ENCODE results near the gene TBX3. TPM values are rescaled to one million over a fixed set of nuclear protein-coding genes. Genes with fewer than 3 reads are reported as not detected.

Gene TBX3
- polyA plus RNA-seq, 1 experiment, result 66.4 TPM

DNA sequence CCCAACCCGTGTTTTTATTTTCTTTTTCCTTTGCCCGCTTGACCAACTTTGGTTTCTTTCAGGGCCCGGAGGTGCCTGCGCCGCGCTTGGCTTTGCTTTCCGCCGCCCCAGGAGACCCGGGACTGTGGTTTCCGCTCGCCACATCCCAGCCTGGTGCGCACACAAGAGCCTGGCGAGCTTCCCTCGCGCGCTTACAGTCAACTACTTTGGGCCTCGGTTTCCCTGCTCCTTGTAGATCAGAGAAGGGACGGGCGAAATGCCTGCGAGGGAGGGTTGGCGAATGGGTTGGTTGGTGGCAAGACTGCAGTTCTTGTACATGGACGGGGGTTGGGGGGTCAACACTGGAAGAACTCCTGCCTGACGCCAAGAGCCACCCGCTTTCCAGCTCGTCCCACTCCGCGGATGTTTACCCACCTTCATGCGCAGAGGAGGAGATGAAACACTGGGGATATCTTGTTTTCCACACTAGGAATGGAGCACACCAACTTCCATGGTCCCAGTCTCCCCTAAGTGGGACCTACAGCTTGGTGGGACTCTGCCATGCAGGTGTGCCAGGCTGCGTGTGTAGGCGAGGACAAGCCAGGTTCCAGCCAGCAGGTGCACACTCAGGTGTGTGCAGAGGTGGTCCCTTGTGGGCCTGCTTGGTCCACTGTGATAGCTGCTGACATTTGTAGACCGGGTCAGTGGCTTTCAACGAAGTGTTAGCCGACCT is 16.6 kb upstream of the TBX3 start:
- no peak for DNase-seq (ENCODE audit: low read depth)
- Histone ChIP-seq H3K4me3 (ENCODE audit: low read depth, low read length) (no peak overlapping the region), H3K36me3 (ENCODE audit: control insufficient read depth, insufficient read depth, low read length) (no peaks in the 10 kb centered on the region), H3K27me3 (ENCODE audit: control insufficient read depth, insufficient read depth, low read length) (no peaks in the 10 kb centered on the region)
- TF ChIP-seq, protein P1, sequence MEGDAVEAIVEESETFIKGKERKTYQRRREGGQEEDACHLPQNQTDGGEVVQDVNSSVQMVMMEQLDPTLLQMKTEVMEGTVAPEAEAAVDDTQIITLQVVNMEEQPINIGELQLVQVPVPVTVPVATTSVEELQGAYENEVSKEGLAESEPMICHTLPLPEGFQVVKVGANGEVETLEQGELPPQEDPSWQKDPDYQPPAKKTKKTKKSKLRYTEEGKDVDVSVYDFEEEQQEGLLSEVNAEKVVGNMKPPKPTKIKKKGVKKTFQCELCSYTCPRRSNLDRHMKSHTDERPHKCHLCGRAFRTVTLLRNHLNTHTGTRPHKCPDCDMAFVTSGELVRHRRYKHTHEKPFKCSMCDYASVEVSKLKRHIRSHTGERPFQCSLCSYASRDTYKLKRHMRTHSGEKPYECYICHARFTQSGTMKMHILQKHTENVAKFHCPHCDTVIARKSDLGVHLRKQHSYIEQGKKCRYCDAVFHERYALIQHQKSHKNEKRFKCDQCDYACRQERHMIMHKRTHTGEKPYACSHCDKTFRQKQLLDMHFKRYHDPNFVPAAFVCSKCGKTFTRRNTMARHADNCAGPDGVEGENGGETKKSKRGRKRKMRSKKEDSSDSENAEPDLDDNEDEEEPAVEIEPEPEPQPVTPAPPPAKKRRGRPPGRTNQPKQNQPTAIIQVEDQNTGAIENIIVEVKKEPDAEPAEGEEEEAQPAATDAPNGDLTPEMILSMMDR (IDR thresholded peaks at IDR 0.05; ENCODE audit: insufficient read depth, low read depth, low read length), result no peak
- CTCF ChIA-PET, result interaction anchor here (0.7 to 1.9 kb wide), 2 partner anchors 12 to 16 kb away, joined by 3 to 5 read pairs; partner anchors contain the start of gene TBX3
- POLR2A ChIA-PET, result no interaction called here

DNA sequence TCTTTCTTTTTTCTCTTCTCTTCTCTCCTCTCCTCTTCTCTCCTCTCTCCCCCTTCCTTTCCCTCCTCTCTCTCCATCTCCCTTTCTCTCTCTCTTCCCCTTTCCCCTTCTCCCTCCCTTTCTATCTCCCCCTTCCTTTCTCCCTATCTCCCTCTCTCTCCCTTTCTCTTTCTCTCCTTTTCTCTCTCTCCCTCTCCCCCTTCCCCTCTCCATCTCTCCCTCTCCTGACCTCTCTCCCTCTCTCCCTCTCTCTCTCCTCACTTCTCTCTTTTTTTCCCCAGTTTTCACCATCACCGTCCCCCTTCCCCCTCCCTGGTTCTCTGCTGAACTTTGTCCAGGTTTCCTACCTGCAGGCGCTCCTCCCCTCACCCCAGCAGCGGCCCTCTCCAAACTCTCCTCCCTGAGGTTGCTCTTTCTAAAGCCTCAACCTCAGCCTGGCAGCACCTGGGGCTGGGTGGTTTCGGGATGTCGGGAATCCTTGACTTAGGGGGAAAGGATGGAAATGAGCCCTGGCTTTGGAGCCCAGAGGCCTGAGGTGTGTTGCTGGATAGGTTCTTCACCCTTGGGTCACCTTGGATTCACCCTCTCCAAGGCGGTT is 14.7 kb upstream of the TBX3 start:
- H3K36me3 ChIP-seq (ENCODE audit: control insufficient read depth, insufficient read depth, low read length), result no peaks in the 10 kb centered on the region
- no peak for DNase-seq (ENCODE audit: low read depth)
- H3K4me3 ChIP-seq (ENCODE audit: low read depth, low read length), result peak overlapping the region; percentile 46
- TF ChIP-seq, protein P1 (IDR thresholded peaks at IDR 0.05; ENCODE audit: insufficient read depth, low read depth, low read length), result no peak
- ChIA-PET POLR2A (interaction anchor here (0.6 to 0.8 kb wide), 2 partner anchors 204 to 457 kb away, joined by 3 to 4 read pairs; no protein-coding TSS in a partner anchor), CTCF (no interaction called here)
- no peaks in the 10 kb centered on the region for H3K27me3 ChIP-seq (ENCODE audit: control insufficient read depth, insufficient read depth, low read length)

DNA sequence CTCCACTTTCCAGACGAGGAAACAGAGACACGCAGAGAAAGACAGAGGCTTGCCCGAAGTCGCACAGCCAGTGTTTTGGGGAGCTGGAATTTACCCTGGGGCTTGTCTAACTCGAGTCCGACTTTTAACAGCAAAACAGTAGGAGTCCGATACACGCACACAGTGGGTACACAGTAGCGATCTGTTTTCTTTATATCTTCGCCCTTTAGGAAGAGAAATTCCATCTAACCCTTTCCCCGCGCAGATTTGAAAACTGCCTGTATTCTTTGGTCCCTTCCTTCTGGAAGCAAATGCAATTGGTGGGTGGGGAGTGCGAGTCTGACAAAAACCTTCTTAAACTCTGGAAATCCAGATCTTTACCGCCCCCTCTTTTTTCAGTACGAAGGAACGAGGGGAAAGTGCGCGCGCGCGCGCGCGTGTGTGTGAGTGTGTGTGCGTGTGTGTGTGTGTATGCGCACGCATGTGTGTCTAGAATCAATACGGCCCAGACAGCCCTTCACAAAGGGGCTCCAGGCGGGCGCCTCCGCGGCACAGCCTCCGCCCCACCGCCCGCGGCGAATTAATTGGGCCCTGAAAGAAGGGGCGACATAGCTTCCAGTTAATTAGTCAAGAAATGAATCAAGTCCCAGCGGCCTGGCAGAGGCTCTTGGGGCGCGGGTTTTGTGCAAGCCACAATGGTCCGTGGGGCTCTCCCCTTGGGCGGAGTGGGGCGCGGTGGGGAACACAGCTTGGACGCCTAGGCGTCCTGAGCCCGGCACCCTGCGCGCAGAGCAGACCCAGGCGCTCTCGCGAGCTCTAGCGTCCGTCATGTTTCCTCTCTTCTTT is 14.0 kb upstream of the TBX3 start:
- ChIA-PET CTCF (interaction anchor here (0.8 kb wide), 1 partner anchor 10 kb away, joined by 3 read pairs; no protein-coding TSS in a partner anchor), POLR2A (interaction anchor here (0.6 to 0.8 kb wide), 2 partner anchors 205 to 458 kb away, joined by 3 to 4 read pairs; no protein-coding TSS in a partner anchor)
- Histone ChIP-seq H3K27me3 (ENCODE audit: control insufficient read depth, insufficient read depth, low read length) (no peaks in the 10 kb centered on the region), H3K4me3 (ENCODE audit: low read depth, low read length) (peak overlapping the region; percentile 46), H3K36me3 (ENCODE audit: control insufficient read depth, insufficient read depth, low read length) (no peaks in the 10 kb centered on the region)
- DNase-seq (ENCODE audit: low read depth), result no peak
- TF ChIP-seq, protein P1 (IDR thresholded peaks at IDR 0.05; ENCODE audit: insufficient read depth, low read depth, low read length), result no peak

DNA sequence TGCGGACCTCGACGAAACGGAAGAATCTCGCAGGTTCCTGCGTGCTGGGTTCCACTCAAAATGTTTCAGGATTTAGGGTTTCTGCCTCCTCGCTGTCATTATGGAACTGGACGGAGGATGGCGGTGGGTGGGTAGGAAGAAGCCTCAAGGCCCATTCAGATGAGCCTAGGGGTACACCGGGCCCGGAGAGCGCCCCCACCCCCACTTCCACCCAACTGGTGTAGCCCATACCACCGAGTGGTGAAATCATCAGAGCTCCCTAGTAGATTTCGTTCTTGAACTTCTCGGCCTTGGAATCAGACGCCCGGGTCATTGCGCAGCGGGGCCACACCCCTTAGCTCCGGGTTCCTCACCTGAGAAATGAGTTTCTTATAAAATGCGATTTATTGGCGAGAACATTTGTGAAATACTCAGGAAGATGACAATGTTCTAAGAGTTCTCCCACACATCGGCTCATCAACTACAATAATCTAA is 13.3 kb upstream of the TBX3 start:
- ChIA-PET POLR2A (no interaction called here), CTCF (interaction anchor here (0.6 to 0.8 kb wide), 2 partner anchors 9 to 709 kb away, joined by 3 to 4 read pairs; no protein-coding TSS in a partner anchor)
- no peak for DNase-seq (ENCODE audit: low read depth)
- Histone ChIP-seq H3K27me3 (ENCODE audit: control insufficient read depth, insufficient read depth, low read length) (no peaks in the 10 kb centered on the region), H3K4me3 (ENCODE audit: low read depth, low read length) (no peak overlapping the region), H3K36me3 (ENCODE audit: control insufficient read depth, insufficient read depth, low read length) (no peaks in the 10 kb centered on the region)
- TF ChIP-seq, protein P1 (IDR thresholded peaks at IDR 0.05; ENCODE audit: insufficient read depth, low read depth, low read length), result no peak

Measured in BJ (cell line).